Prostate gland (tissue), 2 donors: ENCODE data around the gene RNASEL.

Experiments
- CTCF ChIP-seq, 4 experiments: fragments of 200-600 bp in 2 of 4; fragments of 450-650 bp in 2 of 4; sonication (generic) in 2 of 4; IDR thresholded peaks; 1 replicate in 3 of 4; 2 replicates in 1 of 4; pipeline ENCODE4 v1.5.1; 2016 to 2019; ENCODE audit warnings: antibody characterized with exemption in 4 of 4, mild to moderate bottlenecking in 2 of 4, moderate library complexity in 2 of 4
- POLR2A ChIP-seq: fragments of 450-650 bp; IDR thresholded peaks from one replicate; pipeline ENCODE4 v1.6.1; 2016; ENCODE audit warnings: antibody characterized with exemption, mild to moderate bottlenecking
- POLR2AphosphoS5 ChIP-seq: sonication (generic); formaldehyde crosslinking; IDR thresholded peaks from one replicate; pipeline ENCODE4 v1.6.1; 2017; ENCODE audit warnings: antibody characterized with exemption

GRCh38 chr1:182598296-182598695, 9.2 kb upstream of the RNASEL start:
- TF ChIP-seq POLR2AphosphoS5: no peak
- TF ChIP-seq CTCF (IDR thresholded peaks at IDR 0.05): no peak
- no peak for TF ChIP-seq POLR2A
